GM19238 (cell line): ENCODE data around the gene DNASE1.
A peak's percentile ranks its signal among the peaks of the same experiment; 100 is the strongest.

ENCODE experiments used
- DNase-seq: peaks from one replicate; pipeline ENCODE4 v3.0.0; 2011; ENCODE audit warnings: low spot score; ENCODE audit not compliant: insufficient read length

DNASE1 gene

DNA sequence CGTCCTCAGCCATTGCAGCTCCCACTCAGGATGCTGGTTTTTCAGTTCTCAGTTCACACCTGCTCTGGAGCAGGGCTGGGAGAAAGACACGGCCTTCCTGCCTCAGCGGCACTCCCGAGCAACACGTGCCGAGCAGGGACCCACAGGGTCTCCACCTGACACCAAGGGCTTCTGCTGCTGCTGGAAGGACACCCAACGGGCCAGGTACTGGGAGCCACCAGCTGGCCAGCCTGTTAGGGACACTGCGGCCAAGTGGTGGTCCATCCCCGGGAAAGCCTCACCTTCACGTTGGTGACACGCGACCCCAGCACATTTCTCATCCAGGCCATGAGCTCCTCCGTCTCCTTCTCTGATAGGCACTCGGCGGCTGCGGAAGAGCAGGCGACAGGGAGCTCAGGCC is 8.1 kb downstream of the DNASE1 start:
- DNase-seq, result no peak

DNA sequence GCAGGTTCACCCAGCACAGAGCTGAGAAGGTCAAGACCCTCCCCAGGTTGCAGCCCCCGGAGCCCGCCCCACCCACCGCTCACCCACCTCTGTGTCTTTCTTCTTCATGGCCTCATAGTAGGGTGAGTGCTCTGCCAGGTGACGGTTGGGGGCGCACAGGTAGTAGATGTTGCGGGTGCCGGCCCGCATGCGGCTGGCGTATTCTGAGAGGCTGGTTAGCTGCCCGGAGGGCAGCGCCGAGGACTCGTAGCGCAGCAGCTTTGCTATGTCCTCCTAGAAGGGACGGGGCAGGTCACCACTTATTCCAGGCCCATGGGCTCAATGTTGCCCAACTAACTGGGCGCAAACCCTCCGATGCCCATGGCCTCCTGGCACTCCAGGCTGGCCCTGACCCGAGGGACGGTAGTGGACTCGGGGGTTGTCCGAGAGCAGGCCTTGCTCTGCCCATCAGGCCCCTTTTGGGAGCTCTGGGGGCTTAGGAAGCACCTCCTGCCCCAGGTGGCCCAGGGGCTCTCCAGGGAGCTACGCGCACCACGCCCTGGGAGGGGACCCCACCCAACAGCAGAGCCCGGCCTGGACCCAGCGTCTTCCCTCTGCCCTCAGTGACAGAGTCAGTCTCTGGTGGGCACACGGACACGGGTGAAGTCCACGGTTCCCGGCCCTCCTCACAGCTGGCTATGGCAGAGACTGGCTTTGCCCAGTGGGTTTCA is 9.9 kb downstream of the DNASE1 start:
- no peak for DNase-seq

DNA sequence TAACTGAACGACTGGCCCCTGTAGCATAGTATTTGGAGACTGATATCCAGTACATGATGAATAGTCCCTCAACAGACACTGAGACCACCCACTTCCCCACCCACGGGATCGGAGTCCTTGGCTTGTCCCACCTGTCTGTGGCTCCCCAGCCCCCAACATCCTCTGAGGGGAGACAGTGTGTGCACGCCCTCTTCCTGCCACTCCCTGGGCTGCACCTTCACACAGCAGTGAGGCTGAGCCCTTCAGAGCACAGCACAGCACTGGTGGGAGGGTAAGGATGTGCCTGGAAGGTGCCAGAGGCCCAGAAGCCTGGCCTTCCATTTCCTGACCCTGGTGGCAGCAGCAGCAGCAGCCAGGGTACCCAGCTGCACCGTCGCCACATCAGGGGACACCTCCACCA is 11.0 kb downstream of the DNASE1 start:
- DNase-seq, result no peak

DNA sequence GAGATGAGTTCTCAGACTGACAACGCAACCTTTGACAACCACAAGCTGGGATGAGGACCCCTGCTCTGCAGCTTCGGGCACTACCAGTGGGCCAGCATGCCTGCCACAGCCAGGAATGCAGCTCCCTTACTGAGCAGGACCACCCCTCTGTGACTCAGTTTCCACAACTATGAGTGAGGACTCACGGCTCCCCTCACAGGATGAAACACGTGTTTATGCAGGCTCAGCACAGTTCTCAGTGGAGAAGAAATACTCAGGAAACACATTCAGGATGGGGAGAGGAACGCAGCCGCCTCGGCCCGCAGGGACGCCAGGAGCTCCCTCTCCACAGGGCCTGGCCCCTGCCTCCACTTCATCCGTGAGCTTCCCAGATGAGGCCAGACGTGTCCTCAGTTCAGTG is 14.1 kb downstream of the DNASE1 start:
- no peak for DNase-seq

DNA sequence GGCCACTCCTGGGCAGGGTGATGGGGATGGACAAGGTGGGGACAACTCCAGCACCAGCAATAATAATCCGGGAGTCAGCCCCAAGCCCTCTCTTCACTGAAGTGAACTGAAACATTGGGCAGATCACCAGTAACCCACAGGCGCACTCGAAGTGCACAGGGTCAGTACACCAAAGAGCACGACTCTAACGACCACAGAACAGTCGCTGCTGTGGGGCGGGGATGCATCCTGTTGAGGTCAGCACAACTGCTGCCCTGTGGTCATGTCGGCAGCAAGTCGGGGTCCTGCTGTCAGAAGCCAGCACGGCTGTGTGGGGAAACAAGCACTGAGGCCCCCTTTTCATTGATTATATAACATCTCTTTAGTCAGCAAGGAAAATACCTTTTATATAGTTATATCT is 14.6 kb downstream of the DNASE1 start:
- DNase-seq, result no peak

DNA sequence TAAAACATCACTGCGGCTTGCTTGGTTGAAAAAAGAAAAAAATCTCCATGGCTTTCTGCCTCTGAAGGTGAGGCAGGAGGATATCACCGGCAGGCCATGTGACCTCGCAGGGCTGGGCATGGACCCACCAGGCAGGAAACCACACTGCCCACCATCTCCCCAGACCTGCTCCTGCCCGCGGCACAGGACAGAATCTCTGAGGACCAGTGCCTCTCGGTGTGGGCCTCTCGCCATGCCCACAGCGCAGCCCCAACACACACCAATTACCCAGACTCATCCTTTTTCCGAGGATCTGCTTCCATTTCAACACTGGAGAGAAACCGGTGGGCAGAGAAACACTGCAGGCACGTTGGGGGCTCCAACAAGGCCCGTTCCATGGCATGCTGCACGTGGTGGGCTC is 16.2 kb downstream of the DNASE1 start:
- no peak for DNase-seq

DNA sequence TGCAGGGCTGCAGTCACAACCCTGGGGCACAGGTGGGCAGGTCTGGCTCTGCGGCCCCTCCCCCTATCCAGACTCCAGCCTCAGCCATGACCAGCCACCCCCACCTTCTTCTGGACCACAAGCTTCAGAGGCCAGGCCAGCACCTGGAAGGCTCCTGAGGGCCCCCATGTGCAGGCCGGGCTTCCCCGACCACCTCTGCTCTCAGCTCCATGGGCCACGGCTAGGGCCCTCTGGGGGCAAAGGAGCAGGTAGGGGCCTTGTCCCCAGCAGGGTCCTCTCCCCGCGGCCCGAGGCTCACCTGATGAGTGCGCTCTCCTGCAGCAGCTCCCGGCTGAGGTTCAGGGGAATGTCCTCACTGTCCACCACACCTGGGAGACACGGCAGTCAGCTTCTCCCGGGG is 16.9 kb downstream of the DNASE1 start:
- no peak for DNase-seq

DNA sequence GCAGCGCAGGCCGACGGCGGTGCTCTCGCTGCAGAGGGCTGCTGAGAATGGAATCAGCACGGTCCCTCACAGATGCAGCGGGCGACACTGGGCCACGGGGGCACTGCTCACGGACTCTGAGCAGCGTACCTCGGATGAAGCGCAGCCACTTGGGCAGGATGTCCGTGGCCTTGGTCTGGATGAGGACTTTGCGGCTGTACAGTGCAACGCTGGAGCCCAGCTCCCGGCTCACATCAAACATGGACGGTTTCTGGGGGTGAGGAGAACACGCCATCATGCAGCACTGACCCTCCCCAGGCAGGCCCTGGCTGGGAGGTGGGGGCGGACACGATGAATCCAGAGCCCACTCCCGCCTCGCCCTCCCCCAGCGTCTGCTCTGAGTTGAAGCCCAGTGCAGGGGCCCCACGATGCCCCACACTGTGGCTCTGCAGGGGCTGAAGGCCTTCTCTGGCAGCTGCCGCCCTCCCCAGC is 18.1 kb downstream of the DNASE1 start:
- DNase-seq, result no peak

DNA sequence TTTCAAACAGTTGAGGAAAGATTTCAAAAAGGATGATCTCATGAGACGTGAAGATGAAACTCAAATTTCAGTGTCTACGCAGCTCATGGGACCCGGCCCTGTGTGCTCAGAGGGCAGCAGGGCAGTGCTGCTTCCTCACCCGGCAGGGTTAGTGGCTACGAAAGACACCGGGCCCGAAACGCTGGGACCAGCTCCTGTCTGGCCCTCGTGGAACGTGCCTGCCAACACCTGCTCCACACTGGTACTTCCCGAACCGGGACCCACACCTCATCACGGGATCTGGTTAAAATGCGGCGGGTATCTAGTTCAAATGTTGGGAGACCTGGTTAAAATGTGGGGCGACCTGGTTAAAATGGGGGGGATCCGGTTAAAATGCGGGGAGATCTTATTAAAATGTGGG is 18.7 kb downstream of the DNASE1 start:
- no peak for DNase-seq

DNA sequence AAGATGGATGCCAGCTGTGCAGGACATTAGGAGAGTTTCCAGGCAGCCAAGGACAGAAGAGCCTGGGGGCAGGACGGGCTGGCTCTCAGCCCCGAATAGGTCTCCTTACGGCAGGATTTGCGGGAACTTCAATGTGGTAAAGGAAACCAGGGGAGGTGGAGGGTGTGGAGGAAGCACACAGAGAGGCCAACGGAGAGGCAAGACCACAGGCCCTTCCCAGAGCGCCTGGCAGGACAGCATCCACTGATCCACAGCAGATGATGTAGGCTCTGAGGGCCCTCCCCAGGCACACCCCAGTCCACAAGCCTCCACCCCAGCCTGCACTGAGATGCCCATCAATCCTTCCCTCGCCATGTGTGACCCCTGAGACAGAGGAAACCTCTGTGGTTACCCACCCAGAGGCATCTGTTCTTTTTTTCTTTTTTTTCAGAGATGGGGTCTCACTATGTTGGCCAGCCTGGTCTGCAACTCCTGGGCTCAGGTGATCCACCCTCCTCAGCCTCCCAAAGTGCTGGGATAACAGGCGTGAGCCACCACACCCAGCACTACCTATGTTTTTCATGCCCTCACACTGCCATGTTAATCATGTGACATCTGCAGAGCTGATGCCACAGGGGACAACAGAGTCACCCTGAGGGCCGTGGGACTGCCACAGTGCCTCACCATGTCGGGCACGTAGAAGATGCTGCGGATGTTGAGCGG is 19.3 kb downstream of the DNASE1 start:
- DNase-seq, result no peak

DNA sequence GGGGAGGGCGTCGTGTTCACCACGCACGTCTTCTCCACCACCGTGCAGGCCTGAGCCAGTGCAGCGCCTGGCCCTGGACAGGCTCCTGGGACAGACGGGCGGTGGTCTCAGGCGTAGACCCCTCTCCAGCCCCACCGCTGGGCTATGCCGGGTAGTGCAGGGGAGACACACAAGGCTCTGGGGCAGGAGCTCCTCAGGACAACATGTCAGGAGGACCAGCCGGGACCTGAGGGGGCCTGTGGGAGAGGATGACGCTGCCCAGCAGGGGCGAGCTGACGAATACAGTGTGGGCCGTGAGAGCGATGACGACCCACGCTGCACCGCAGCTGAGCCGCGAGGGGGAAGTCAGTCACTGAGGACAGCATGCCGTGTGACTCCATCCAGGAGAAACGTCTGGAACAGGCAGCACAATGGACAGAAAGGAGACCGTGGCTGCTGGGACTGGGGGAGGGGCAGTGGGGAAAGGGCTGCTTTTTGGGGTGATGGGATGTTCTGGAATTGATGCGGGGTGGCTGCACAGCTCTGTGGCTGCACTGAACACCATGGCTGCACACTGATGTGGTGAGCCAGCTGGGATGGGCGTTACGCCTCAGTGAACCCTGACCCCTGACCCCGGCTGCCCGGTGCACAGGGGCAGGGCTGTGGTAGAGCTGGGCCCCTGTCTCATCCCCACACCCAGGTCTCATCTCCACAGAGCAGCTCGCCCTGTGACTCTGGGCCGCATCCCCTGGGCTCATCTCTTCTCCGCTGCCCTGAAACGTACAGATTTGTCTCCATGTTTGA is 20.2 kb downstream of the DNASE1 start:
- no peak for DNase-seq

DNA sequence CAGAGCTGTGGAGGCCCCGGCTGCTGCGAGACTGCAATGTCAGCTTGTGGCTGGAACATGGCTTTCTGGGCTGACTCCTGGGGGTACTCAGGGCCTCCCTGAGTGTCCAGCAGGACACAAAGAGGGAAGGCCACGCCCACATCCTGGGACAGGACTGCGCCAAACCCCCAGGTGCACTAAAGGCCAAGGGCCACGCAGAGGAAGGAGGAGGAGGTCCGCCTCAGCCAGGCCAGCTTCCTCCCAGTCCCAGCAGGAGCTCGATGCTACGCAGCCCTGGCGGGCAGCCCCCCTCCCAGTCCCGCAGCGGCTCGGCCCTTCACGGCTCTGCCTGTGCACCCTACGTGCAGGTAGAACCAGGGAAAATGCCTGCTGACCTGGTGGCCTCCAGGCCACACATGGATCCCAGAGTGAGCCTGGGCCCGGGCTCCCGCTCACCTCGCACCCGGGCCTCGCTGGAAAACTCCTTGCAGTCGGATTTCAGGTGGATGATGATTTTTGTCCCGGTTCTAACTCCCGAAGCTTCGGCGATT is 21.2 kb downstream of the DNASE1 start:
- DNase-seq, result no peak

DNA sequence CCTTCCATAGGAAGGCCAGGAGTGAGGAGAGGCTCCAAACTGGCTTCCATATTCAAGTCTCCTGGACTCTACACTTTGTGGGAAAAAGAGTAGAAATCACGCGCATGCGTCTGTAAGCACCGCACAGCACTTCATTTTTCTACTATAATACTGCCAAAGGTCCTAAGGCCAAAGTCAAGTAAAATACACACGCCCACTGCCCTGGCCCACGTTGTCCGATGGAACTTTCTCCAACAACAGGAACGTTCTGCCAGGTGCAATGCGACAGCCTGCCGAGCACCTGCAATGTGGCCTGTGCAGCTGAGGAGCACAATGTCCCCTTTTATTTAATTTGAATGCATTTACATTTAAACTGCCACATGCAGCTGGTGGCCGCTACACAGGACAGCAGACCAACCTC is 23.5 kb downstream of the DNASE1 start:
- no peak for DNase-seq

DNA sequence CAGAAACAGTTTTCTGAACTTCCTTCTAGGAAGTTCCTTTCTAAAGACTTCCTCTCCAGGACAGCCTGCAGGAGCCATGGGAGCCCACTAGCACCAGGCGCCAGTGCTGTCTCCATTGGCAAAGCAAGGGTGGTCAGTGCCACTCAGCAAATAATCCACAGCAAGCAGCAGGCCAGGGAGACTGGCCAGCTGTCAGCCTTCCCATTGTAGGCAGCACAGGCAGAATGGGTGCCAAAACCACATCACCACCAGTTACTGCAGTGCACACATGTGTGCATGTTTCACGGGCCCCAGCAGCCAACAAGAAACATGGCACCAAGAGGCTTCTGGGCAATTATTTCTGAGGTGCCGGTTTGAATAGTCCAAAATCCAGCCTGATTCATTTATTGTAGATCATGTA is 26.7 kb downstream of the DNASE1 start:
- DNase-seq, result no peak

DNA sequence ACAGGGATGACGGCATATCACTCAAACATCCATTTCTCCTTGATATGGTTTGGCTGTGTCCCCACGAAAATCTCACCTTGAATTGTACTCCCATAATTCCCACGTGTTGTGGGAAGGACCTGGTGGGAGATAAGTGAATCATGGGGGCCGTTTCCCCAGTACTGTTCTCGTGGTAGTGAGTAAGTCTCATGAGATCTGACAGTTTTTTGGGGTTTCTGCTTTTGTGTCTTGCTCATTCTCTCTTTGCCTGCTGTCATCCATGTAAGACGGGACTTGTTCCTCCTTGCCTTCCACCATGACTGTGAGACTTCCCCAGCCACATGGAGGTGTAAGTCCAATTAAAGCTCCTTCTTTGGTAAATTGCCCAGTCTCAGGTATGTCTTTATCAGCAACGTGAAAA is 32.5 kb downstream of the DNASE1 start:
- no peak for DNase-seq

DNA sequence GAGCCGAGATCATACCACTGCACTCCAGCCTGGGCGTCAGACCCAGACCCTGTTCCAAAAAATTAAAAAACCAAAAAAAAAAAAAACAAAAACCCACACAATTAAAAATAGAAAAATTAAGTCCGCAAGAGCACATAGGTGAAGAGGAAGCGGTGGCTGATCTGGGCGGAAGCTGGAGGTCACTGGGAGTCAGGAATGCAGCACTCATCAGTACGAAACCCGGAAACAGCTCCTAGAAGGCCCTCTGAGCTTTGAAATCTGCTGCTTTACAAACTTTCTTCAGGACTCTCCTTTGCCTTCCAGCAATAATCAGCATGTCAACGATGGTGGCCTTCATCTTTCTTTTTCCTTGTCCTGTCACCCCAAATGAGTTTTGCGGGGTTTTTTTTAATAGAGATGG is 33.3 kb downstream of the DNASE1 start:
- no peak for DNase-seq

DNA sequence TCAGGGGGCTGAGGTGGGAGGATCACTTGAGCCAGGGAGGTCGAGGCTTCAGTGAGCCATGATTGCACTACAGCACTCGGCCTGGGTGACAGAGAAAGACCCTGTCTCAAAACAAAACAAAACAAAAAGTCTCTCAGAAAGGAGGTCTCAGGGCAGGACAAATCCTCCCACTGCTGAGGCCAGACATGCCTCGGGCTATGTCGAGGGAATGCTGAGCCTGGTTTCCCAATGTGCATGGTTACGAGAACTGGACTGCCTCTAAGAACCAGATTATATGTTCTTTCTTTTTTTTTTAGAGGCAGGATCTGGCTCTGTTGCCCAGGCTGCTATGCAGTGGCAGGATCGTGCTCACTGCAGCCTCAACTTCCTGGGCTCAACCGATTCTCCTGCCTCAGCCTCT is 35.2 kb downstream of the DNASE1 start:
- DNase-seq, result no peak

DNA sequence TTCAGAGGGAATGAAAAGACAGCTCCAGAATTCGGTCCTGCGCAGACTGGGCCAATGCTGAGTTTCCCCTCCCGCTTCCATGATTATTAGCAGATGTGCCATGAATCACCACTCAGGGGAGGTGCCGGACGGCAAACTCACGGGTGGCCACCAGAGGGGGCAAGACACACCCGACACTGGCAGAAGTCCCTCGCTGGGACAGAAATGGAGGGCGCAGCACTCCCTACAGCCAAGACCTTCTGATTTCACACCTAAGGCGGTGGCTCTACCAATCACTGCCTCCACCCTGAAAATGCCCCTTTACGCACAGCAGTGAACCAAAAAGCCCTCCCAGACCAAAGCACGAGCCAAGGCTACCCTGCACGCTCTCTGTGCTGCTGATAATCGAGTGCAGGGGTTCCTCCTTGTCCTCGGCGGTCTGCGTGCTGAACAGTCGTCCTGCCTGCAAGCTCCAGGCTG is 36.0 kb downstream of the DNASE1 start:
- peak; percentile 84 for DNase-seq

DNA sequence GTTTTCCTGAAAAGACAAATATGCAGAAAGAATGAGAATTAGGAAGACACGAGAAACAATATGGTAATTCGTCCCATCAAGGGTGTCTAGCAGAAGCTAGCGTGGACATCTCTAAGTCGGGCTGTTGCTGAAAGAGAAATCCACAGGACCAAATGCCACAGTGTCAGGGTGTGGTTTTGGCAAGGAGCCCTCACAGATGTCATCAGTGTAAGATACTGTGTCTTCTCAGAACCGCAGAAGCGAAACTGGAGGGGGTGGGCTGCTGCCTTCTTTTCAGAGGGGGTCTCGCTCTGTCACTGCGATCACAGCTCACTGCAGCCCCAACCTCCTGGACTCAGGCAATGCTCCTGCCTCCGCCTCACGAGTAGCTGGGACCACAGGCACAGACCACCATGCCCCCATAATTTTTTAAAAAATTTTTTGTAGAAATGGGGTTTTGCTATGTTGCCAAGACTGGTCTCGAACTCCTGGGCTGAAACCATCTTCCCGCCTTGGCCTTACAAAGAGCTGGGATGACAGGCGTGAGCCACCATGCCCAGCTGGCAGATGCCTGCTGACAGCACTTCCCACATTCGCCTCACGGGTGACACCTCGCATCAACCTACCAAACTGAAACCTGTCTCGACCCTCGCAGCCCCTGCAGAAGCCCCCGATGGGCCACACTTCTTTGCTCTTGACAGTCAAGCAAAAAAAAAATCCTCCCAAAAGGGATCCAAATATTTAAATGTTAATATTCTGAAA is 36.7 kb downstream of the DNASE1 start:
- DNase-seq, result no peak

DNA sequence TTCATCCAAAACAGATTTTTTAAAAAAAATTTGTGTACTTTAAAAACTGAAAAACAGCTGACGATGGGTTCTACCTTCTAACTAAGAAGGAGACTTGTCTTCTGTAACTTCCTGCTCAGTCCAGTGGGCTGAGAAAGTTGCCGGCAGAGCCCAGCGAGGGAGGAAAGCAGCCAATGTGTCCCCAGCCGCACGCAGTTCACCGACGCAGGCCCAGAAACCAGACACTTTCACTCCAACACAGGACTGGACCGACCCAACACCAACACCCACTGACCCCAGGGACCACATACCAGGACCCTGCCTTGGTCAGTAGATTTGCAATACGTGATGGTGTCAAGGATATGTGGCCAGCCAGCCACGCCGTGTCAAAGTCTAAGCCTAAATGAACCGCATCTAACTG is 37.3 kb downstream of the DNASE1 start:
- no peak for DNase-seq

DNA sequence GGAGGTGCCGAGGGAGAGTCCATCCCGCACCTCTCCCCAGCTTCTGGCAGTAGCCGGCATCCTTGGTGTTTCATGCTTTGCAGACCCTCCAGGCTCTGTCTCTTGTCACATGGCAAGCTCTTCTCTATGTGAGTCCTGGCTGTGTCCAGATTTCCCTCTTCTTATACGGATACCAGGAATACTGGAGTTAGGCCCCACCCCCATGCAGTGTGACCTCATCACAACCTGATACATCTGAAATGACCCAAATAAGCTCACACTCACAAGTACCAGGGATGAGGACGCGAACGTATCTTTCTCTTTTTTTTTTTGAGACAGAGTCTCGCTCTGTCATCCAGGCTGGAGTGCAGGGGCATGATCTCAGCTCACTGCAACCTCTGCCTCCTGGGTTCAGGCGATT is 39.6 kb downstream of the DNASE1 start:
- DNase-seq, result no peak
